GM21447 (cell line): ENCODE results near the gene INPP4B.
"Not testable (repeated sequence)": the region's sequence is repeated elsewhere in the genome, so short reads cannot be mapped to it uniquely, and the experiment has no call there.

ENCODE experiments used
- ATAC-seq: cut with Tn5 transposase; IDR thresholded peaks from one replicate; pipeline ENCODE4 v1.9.1; 2021; ENCODE audit not compliant: unreplicated experiment

Gene INPP4B

GRCh38 chr4:142826503-142827241 lies 19.4 kb downstream of the INPP4B start:
- no peak for ATAC-seq

GRCh38 chr4:142824368-142824767 lies 21.7 kb downstream of the INPP4B start:
- no peak for ATAC-seq

- no peak for ATAC-seq
These were observed 22.3 kb downstream of the INPP4B start for GRCh38 chr4:142823796-142824195.

- no peak for ATAC-seq
These were observed 27.6 kb downstream of the INPP4B start for GRCh38 chr4:142818476-142818875.

- no peak for ATAC-seq
These were observed 28.1 kb downstream of the INPP4B start for GRCh38 chr4:142818031-142818430.

- no peak for ATAC-seq
These were observed 28.7 kb downstream of the INPP4B start for GRCh38 chr4:142817442-142817841.

- ATAC-seq: no peak
These were observed 30.3 kb downstream of the INPP4B start for GRCh38 chr4:142815834-142816233.

GRCh38 chr4:142813388-142813787 lies 32.7 kb downstream of the INPP4B start:
- no peak for ATAC-seq

- ATAC-seq: no peak
These were observed 34.0 kb downstream of the INPP4B start for GRCh38 chr4:142812091-142812490.

GRCh38 chr4:142811034-142811433 lies 35.1 kb downstream of the INPP4B start:
- ATAC-seq: no peak

GRCh38 chr4:142809559-142809958 lies 36.5 kb downstream of the INPP4B start:
- ATAC-seq: no peak

GRCh38 chr4:142803879-142804278 lies 42.2 kb downstream of the INPP4B start:
- not testable (repeated sequence) for ATAC-seq

- no peak for ATAC-seq
These were observed 44.1 kb downstream of the INPP4B start for GRCh38 chr4:142801966-142802365.

- ATAC-seq: no peak
These were observed 65.0 kb downstream of the INPP4B start for GRCh38 chr4:142781114-142781513.

- ATAC-seq: no peak
These were observed 67.2 kb downstream of the INPP4B start for GRCh38 chr4:142778900-142779299.

- ATAC-seq: no peak
These were observed 67.7 kb downstream of the INPP4B start for GRCh38 chr4:142778430-142778829.

GRCh38 chr4:142777045-142777743 lies 68.9 kb downstream of the INPP4B start:
- no peak for ATAC-seq

- ATAC-seq: no peak
These were observed 70.1 kb downstream of the INPP4B start for GRCh38 chr4:142776026-142776425.

- no peak for ATAC-seq
These were observed 72.6 kb downstream of the INPP4B start for GRCh38 chr4:142773505-142773904.

GRCh38 chr4:142762280-142762679 lies 83.8 kb downstream of the INPP4B start:
- no peak for ATAC-seq

- ATAC-seq: no peak
These were observed 93.8 kb downstream of the INPP4B start for GRCh38 chr4:142752202-142752786.
